Neural crest cell (in vitro differentiated cells): Measurements from ENCODE around the gene SLC25A6. TPM values are rescaled to one million over a fixed set of nuclear protein-coding genes. Genes with fewer than 3 reads are reported as not detected.

Experiments
- DNase-seq: peaks from one replicate; pipeline ENCODE4 v3.0.0; 2021; ENCODE audit warnings: low read depth, mixed read lengths, low spot score
- H3K27ac Mint-ChIP-seq: one replicate; pipeline ENCODE4 v1.8.0; 2021; ENCODE audit warnings: mild to moderate bottlenecking, mixed read lengths; ENCODE audit not compliant: unreplicated experiment
- H3K27me3 Mint-ChIP-seq: 2 replicates; pipeline ENCODE4 v1.8.0; 2021; ENCODE audit warnings: low read depth, mild to moderate bottlenecking, mixed read lengths
- H3K36me3 Mint-ChIP-seq: 2 replicates; pipeline ENCODE4 v1.8.0; 2021; ENCODE audit warnings: low read depth, mild to moderate bottlenecking, mixed read lengths
- H3K4me1 Mint-ChIP-seq: 2 replicates; pipeline ENCODE4 v1.8.0; 2021; ENCODE audit warnings: mixed read lengths
- H3K4me3 Mint-ChIP-seq: one replicate; pipeline ENCODE4 v1.8.0; 2021; ENCODE audit warnings: mild to moderate bottlenecking, mixed read lengths
- H3K9me3 Mint-ChIP-seq: 2 replicates; pipeline ENCODE4 v1.8.0; 2021; ENCODE audit warnings: mixed read lengths
- long read RNA-seq: library from polyadenylated mRNA; unstranded; transcript quantifications from one replicate; pipeline ENCODE4 v2.0.0, GENCODE V29; 2020
- total RNA-seq: library from RNA; stranded (reverse); gene quantifications from 2 replicates; pipeline ENCODE4 v1.2.1, GENCODE V29; 2021
- TF ChIP-seq, protein P1 (sequence below): fragments of 200-600 bp; sonication (generic); conservative IDR thresholded peaks from 2 replicates; pipeline ENCODE4 v1.5.0; 2021; ENCODE audit warnings: antibody characterized with exemption, mild to moderate bottlenecking

SLC25A6 gene
- 507 and 510 TPM in 2 replicates for total RNA-seq
- long read RNA-seq, transcript SLC25A6-201 (4 exons, 2,062 nt): major isoform, 524 of 544 reads
- long read RNA-seq, partial matches to known transcripts: 9 of 544 reads
- long read RNA-seq, other reads (novel, unspliced or antisense): 11 of 544 reads

DNA sequence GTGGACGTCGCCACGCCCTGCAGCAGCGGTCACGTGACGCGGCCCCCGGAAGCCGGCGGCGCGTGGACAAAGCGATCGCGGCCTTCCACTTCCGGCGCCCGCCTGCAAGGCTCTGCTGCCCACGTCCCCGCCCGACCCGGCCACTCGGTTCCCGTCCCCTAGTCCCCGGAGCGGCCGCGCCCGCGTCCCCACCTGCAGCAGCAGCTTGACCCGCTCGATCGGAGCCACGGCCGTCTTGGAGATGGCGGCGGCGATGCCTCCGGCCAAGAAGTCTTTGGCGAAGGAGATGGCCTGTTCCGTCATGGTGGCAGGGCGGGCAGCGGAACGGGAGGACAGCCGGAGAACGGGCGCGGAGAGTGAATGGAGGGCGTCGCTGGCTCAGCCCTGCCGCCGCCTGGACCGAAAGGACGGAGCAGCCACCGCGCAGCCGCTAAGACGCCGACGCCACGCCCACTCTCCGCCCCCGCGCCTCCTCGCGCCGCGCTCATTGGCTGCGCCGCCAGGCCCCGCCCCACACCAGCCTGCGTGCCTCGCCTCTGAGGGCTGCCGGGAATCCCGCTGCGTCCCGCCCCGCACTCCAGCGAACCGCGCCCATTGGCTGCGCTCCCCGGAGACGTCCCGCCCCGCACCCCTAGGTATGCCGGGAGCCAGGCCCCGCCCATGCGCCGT is at the start of gene SLC25A6:
SLC25A6 (minus strand) TSS at position 407 of the 669 bp plus-strand sequence; CDS start at position 303, 104 bp downstream.
- TF ChIP-seq, protein P1, sequence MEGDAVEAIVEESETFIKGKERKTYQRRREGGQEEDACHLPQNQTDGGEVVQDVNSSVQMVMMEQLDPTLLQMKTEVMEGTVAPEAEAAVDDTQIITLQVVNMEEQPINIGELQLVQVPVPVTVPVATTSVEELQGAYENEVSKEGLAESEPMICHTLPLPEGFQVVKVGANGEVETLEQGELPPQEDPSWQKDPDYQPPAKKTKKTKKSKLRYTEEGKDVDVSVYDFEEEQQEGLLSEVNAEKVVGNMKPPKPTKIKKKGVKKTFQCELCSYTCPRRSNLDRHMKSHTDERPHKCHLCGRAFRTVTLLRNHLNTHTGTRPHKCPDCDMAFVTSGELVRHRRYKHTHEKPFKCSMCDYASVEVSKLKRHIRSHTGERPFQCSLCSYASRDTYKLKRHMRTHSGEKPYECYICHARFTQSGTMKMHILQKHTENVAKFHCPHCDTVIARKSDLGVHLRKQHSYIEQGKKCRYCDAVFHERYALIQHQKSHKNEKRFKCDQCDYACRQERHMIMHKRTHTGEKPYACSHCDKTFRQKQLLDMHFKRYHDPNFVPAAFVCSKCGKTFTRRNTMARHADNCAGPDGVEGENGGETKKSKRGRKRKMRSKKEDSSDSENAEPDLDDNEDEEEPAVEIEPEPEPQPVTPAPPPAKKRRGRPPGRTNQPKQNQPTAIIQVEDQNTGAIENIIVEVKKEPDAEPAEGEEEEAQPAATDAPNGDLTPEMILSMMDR: peak; percentile 42
- Mint-ChIP-seq H3K27me3 (peaks cover 3% of the 10 kb centered on the region), H3K4me1 (peaks cover 43% of the 10 kb centered on the region), H3K4me3 (peak within 1 kb of the TSS; percentile 92), H3K9me3 (no peaks in the 10 kb centered on the region), H3K27ac (peak within 1 kb of the TSS; percentile 98), H3K36me3 (peaks cover 30% of the 10 kb centered on the region)
- peak; percentile 99 for DNase-seq

DNA sequence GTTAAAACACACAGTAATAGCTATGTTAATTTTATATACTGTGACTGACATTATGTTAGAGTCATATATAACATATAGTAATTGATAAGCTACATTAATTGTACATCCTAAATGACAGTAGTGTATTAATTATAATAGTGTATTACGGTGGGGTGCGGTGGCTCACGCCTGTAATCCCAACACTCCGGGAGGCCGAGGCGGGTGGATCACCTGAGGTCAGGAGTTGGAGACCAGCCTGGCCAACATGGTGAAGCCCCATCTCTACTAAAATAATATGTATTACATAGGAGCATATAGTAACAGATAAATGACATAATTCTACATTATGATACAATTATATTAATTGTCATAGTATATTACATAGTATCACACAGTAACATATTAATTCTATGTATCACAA is 48.6 kb upstream of the SLC25A6 start:
- no peak overlapping the region for H3K27ac Mint-ChIP-seq
- no peaks in the 10 kb centered on the region for H3K27me3 Mint-ChIP-seq
- H3K4me1 Mint-ChIP-seq: no peaks in the 10 kb centered on the region
- no peak for DNase-seq
- H3K36me3 Mint-ChIP-seq: peaks cover 47% of the 10 kb centered on the region
- TF ChIP-seq, protein P1: no peak
- H3K4me3 Mint-ChIP-seq: no peak overlapping the region
- H3K9me3 Mint-ChIP-seq: peaks cover 12% of the 10 kb centered on the region

DNA sequence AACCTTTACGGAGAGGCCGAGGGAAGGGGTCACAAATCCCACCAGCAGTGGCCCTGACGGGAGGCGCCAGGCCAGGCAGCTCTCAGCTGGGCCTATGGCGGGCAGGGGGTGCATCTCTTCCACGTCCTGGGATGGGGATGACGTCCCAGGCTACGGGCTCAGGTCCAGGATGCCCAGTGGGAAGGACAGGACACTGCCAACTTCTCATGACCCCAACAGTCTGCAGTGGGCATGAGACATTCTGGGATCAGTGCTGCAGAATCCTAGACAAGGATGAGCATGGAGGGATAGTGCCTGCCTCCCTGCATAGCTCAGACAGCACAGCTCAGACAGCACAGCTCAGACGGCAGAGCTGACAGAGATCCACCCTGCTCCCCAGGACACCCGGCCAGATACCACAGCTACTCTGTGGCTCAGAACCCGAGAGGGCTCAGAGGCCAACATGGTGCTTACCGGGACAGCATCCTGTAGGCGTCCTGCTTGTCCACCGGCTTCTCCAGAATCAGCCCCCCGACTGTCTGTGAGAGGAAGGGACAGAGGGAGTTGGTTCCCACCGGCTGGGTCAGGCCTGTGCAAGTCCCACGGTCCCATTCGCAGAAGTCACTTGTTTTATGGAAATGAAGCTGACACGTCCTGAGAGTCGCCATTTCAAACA is 43.5 kb upstream of the SLC25A6 start:
- peaks cover 22% of the 10 kb centered on the region for H3K36me3 Mint-ChIP-seq

DNA sequence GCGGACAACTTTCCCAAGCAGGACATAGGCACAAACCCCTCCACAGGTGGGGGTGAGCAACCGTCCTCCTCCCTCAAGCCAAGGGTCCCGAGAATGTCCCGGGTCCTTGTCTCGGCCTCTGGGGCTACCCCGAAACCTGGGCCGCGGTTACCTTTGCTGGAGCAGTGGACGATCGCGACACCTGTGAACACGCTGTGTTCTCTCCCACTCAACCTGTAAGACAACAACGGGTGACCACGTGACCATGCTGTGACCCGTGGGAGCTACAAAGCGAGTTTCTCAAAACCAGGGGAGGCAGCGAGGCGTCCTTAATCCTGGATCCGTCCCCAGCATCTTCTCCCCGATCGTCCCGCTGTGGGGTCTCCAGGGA is 42.9 kb upstream of the SLC25A6 start:
- H3K9me3 Mint-ChIP-seq: no peaks in the 10 kb centered on the region
- no peaks in the 10 kb centered on the region for H3K27me3 Mint-ChIP-seq
- peaks cover 9% of the 10 kb centered on the region for H3K4me1 Mint-ChIP-seq
- H3K36me3 Mint-ChIP-seq: peaks cover 26% of the 10 kb centered on the region
- DNase-seq: no peak
- no peak overlapping the region for H3K27ac Mint-ChIP-seq
- TF ChIP-seq, protein P1: no peak
- no peak overlapping the region for H3K4me3 Mint-ChIP-seq

More for the DNA sequence above, 43.5 kb upstream of the SLC25A6 start:
- no peak for DNase-seq
- TF ChIP-seq, protein P1: no peak
- no peaks in the 10 kb centered on the region for H3K27me3 Mint-ChIP-seq
- H3K4me3 Mint-ChIP-seq: no peak overlapping the region
- peaks cover 9% of the 10 kb centered on the region for H3K4me1 Mint-ChIP-seq
- no peak overlapping the region for H3K27ac Mint-ChIP-seq
- H3K9me3 Mint-ChIP-seq: no peaks in the 10 kb centered on the region

DNA sequence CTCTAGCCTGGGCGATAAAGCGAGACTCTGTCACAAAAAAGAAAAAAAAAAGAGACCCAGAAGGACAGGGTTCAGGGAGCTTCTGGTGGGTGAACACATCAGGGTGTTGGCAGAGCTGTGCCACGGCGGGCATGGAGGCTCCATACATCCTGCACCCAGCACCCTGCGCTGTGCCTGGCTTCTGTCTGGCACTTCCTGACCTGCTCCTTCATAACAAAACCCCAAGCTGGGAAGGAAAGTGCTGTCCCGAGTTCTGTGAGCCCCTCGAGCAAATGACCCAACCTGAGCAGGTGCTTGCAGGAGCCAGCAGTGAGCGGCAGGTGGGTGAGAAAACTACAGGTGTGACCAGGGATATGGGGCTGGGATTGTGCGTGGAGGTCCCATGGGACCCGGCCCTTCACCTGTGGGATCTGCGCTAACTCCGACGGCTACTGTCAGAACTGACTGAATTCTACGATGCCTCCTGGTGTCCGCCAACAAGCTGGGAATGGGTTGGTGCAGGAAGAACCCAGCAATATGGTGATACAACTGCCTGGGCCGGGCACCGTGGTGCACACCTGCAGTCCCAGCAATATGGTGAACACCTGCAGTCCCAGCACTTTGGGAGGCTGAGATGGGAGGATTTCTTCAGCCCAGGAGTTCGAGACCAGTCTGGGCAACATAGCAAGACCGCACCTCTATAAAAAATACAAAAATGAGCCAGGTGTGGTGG is 41.9 kb upstream of the SLC25A6 start:
- H3K27ac Mint-ChIP-seq: no peak overlapping the region
- no peak overlapping the region for H3K4me3 Mint-ChIP-seq
- peaks cover 9% of the 10 kb centered on the region for H3K4me1 Mint-ChIP-seq
- TF ChIP-seq, protein P1: no peak
- DNase-seq: no peak
- no peaks in the 10 kb centered on the region for H3K9me3 Mint-ChIP-seq
- peaks cover 23% of the 10 kb centered on the region for H3K36me3 Mint-ChIP-seq
- no peaks in the 10 kb centered on the region for H3K27me3 Mint-ChIP-seq
